ENCODE data around the gene HSPA1A. TPM values are rescaled to one million over a fixed set of nuclear protein-coding genes. Genes with fewer than 3 reads are reported as not detected.
"Not testable (repeated sequence)": the region's sequence is repeated elsewhere in the genome, so short reads cannot be mapped to it uniquely, and the experiment has no call there.

Gene HSPA1A
- total RNA-seq, 1 donor from 2014 or later = 213 TPM

DNA sequence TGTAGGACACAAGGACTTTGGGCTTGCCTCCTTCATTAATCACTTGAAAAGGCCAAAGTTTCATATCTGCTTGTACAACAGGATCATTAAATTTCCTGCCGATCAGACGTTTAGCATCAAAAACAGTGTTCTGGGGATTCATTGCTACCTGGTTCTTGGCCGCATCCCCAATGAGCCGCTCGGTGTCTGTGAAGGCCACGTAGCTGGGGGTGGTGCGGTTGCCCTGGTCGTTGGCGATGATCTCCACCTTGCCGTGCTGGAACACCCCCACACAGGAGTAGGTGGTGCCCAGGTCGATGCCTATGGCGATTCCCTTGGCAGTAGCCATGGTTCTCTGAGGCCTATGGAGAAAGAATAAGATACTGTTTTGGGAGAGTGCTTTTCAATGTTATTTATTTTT, 3.7 kb upstream of the HSPA1A start:
- DNase-seq = no peak

DNA sequence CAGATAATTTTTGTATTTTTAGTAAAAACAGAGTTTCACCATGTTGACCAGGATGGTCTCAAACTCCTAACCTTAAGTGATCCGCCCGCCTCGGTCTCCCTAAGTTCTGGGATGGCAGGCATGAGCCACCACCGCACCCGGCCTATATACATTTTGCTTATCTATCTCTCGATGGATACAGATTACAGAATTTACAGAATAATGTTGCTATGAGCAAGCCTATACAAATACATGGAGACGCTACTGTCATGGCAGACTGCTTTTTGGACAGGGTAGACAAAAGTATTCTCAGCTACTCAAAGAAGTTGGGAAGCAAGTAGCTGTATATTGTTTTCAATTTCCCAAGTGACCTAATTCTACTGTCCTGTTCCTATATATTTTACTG, 1.9 kb upstream of the HSPA1A start:
- DNase-seq = no peak

DNA sequence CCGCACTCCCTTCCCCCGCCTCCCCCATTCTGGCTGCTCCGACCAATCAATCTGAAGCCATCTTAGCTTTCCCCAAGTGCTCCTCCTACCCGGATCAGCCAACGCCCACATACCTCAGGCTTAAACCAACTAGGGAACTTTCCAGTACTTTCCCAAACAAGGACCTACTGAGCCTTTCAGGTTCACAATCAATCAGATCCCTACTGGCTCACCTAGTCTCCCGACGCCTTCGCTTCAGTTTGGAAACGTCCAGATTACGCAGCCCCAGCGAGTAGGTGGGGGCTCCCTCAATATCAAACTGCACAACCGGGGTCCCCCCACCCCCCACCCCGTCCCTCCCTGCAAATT, 692 bp upstream of the HSPA1A start:
- peak; percentile 99 for DNase-seq

DNA sequence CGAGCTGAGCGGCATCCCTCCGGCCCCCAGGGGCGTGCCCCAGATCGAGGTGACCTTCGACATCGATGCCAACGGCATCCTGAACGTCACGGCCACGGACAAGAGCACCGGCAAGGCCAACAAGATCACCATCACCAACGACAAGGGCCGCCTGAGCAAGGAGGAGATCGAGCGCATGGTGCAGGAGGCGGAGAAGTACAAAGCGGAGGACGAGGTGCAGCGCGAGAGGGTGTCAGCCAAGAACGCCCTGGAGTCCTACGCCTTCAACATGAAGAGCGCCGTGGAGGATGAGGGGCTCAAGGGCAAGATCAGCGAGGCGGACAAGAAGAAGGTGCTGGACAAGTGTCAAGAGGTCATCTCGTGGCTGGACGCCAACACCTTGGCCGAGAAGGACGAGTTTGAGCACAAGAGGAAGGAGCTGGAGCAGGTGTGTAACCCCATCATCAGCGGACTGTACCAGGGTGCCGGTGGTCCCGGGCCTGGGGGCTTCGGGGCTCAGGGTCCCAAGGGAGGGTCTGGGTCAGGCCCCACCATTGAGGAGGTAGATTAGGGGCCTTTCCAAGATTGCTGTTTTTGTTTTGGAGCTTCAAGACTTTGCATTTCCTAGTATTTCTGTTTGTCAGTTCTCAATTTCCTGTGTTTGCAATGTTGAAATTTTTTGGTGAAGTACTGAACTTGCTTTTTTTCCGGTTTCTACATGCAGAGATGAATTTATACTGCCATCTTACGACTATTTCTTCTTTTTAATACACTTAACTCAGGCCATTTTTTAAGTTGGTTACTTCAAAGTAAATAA, 2.0 kb downstream of the HSPA1A start:
- DNase-seq = not testable (repeated sequence)

DNA sequence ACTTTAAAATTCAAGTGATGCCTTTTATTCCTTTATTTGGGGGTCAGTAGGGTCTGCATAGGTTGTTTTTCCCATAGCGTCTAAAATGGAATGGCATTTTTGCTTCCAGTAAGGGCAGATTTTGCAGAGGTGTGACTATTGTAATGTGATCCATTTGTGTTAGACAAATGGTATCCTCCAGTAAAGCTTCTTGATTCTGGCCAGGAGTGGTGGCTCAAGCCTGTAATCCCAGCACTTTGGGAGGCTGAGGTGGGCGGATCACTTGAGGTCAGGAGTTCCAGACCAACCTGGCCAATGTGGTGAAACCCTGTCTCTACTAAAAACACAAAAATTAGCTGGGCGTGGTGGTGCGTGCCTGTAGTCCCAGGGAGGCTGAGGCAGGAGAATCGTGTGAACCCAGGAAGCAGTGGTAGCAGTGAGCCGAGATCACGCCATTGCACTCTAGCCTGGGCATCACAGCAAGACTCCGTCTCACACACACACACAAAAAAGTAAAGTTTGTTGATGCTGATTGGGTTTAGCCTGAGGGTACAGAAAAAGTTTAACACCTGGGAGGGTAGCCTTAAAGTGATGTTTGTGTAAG, 2.7 kb downstream of the HSPA1A start:
- not testable (repeated sequence) for DNase-seq

DNA sequence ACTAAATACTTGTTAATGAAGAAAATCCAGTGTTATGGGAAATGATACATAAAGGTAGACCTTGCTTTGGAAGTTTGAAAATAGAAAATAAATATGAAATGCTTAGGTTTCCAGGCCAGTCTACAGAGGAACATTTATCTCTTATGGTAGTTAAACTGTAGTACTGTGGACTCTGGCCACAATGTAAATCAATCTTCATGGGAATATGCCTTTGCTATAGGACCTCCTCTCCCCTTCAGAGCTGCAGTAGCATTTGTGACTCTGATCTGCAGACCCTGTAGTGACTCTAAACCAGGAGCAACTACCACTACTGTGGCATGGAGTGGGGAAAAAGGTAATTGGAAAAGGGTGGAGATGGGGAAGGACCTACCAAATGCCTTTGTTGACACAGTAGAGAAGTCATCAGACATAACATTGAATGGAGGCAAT, 4.5 kb downstream of the HSPA1A start:
- no peak for DNase-seq

DNA sequence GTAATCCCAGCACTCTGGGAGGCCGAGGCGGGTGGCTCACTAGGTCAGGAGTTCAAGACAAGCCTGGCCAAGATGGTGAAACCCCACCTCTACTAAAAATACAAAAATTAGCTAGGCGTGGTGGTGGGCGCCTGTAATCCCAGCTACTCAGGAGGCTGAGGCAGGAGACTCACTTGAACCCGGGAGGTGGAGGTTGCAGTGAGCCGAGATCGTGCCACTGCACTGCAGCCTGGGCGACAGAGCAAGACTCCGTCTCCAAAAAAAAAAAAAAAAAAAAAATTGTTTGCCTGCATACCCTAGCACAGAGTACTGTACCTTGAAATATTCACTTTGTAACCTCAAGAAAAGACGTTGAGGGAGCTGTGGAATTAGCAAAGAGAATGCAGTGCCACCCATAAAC, 5.1 kb downstream of the HSPA1A start:
- not testable (repeated sequence) for DNase-seq

DNA sequence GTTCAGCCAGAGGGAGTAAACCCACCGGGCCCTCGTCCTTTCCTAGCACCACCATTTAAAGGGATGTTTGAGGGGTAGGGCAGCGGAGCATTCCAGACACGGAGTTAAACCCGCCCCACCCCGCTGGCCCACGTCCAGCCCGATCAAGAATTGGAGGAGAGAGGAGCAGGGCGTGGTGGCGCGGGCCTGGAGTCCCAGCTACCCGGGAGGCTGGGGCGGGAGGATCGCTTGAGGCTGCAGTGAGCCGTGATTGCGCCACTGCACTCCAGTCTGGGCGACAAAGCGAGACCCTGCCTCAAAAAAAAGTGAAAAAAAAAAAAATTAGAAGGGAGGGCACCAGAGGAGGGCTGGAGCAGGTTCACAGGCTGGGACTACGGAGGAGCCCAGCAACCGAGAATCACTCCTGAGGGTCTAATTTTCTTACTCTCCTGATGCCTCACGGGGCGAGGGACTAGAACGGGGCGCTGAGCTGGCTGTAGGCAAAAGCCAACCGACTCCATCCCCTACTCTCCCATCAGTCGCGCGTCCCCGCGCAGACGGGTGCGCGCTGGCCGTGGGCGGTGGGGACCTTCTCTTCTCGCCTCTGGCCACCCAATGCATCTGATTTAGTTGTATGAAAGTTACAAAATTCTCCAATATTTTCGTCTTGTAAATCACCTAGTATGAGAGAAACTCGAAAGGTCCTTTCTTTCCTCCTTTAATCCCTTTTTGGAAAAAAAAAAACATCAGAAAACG, 6.1 kb downstream of the HSPA1A start:
- DNase-seq = no peak

DNA sequence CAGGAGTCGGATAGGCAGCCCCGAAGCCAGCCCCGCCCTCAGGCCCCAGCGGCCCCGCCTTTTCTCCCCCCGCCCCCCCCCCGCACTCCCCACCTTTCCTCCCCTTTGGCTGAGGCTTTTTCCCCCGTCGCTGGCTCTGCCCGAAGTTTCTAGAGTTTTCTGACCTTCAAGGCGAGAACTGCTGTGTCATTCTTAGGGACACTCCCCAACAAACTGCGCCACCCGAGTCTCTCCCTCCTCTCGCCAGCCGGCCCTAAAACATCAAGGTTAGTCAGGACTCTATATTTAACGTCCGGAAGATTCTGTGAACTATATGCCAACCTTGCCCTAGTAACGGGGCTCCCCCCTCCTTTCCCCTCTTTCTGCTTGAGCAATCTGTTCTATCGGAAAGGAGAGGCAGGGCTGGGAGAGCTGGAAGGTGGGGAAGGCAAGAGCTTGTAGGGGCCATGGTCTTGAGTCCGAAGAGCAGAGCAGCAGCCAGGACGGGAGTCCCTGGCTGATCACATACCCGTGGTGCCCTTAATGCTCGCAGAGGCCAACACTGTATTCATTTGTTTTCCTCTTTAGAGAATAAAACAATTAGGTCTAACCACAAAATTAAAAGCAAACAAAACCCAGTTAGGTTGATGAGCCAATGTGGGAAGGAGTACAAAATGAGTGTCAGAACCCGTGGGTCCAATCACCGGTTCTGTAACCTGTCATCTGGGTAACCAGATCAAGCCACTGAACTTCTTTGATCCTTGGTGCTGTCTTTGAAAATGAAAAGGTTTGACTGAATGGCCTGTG, 6.9 kb downstream of the HSPA1A start:
- no peak for DNase-seq

DNA sequence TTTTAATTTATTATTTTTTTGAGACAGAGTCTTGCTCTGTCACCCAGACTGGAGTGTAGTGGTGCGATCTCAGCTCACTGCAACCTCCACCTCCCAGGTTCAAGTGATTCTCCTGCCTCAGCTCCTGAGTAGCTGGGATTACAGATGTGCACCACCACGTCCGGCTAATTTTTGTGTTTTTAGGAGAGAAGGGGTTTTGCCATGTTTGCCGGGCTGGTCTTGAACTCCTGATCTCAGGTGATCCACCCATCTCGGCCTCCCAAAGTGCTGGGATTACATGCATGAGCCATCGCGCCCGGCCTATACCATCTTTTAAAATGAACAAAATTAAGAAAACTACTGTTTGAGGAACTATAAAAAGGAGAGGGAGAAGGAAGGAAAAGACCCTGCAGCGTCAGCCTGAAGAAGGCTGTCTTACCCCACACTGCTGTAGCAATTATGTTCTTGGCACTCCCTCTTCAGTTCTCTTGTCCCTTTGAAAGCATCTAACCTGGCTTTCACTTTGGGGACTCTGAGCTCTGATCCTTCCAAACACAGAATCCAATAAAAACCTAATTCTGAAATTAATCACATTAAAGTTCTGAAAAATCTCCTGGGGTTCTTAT, 8.4 kb downstream of the HSPA1A start:
- DNase-seq = not testable (repeated sequence)

DNA sequence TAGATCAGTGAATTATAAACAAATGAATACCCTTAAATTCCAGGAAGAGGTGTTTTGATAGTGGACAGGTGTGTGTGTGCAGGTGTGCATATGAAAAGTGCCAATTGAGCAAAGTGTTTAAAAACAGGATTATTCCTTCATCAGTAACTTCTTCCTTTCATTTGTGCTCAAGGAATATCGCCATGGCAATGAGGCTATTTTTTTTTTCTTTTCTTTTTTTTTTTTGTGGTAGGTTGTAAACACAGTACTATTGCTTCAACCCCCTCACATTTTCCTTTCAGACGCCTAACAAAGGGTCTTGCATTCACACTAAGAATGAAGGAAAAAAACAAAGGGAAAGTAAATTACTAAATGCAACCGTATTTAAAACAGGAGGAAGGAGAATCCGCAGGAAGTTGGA, 10.2 kb downstream of the HSPA1A start:
- DNase-seq = no peak

DNA sequence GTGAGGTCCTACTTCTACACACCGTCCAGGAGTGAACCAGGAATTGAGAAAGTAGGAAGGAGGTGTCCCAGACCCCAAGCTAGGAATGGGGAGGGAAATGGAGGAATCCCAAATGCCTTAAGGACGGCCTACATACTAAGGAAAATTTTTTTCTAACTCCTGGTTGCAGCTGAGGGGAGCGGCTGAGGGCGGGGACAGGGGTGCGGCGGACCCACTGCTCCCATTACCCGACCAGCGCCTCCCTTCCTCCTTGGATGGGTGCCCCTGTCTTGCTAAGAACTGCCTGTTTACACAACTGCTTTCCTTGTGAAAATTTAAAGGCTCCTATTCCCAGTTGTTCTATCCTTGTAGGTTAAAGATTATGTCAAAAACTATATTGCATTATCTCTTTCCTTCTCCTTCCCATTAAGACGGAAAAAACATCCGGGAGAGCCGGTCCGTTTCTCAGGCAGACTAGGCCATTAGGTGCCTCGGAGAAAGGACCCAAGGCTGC, 11.5 kb downstream of the HSPA1A start:
- no peak for DNase-seq

DNA sequence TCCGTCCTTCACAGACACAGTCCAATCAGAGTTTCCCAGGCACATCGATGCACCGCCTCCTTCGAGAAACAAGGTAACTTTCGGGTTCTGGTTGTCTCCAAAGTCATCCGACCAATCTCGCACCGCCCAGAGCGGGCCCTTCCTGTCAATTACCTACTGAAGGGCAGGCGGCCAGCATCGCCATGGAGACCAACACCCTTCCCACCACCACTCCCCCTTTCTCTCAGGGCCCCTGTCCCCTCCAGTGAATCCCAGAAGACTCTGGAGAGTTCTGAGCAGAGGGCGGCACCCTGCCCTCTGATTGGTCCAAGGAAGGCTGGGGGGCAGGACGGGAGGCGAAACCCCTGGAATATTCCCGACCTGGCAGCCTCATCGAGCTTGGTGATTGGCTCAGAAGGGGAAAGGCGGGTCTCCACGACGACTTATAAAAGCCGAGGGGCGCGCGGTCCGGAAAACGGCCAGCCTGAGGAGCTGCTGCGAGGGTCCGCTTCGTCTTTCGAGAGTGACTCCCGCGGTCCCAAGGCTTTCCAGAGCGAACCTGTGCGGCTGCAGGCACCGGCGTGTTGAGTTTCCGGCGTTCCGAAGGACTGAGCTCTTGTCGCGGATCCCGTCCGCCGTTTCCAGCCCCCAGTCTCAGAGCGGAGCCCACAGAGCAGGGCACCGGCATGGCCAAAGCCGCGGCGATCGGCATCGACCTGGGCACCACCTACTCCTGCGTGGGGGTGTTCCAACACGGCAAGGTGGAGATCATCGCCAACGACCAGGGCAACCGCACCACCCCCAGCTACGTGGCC, 12.1 kb downstream of the HSPA1A start, which contains the start of gene HSPA1B:
Gene HSPA1B (plus strand): TSS at position 453 of the 794 bp plus-strand sequence. CDS start 213 bp downstream, at position 666.
- DNase-seq = peak; percentile 100

DNA sequence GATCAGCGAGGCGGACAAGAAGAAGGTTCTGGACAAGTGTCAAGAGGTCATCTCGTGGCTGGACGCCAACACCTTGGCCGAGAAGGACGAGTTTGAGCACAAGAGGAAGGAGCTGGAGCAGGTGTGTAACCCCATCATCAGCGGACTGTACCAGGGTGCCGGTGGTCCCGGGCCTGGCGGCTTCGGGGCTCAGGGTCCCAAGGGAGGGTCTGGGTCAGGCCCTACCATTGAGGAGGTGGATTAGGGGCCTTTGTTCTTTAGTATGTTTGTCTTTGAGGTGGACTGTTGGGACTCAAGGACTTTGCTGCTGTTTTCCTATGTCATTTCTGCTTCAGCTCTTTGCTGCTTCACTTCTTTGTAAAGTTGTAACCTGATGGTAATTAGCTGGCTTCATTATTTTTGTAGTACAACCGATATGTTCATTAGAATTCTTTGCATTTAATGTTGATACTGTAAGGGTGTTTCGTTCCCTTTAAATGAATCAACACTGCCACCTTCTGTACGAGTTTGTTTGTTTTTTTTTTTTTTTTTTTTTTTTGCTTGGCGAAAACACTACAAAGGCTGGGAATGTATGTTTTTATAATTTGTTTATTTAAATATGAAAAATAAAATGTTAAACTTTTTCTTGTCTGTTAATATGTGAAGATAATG, 14.4 kb downstream of the HSPA1A start:
- peak; percentile 55 for DNase-seq

DNA sequence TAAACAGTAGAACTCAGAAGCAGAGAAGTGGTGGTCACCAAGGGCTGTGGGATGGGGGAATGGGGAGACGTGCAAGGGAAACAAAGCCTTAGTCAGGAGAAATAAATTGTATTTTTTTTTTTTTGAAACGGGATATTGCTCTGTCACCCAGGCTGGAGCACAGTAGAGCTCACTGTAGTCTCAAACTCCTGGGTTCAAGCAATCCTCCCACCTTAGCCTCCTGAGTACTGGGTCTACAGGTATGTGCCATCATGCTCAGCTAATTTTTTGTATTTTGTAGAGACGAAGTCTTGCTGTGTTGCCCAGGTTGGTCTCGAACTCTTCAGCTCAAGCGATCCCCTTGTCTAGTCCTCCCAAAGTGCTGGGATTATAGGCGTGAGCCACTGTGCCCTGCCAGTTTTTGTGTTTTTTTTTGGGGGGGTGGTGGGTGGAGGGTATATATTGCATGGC, 15.6 kb downstream of the HSPA1A start:
- DNase-seq = no peak

DNA sequence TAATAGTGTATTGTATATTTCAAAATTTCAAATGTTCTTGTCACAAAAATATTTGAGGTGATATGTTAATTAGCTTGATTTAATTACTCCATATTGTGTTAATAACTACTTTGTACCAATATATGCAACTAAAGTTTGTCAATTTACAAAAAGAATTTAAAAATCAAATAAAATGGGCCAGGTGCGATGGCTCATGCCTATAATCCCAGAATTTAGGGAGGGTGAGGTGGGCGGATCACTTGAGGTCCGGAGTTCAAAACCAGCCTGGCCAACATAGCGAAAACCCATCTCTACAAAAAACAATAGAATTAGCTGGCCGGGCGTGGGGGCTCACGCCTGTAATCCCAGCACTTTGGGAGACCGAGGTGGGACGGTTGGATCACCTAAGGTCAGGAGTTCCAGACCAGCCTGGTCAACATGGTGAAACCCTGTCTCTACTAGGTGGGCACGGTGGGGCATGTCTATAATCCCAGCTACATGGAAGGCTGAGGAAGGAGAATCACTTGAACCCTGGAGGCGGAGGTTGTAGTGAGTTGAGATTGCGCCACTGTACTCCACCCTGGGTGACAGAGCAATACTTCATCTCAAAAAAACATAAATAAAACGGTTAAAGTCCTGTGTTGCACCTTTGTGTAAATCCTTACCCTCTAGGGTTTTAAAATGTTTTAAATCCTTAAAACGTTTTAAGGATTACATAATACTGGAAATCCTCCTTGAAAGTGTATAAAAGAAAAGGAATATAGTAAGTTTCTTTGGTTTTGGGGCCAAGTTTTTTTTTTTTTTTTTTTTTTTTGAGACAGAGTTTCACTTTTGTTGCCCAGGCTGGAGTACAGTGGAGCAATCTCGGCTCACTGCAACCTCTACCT, 16.2 kb downstream of the HSPA1A start:
- DNase-seq = no peak

DNA sequence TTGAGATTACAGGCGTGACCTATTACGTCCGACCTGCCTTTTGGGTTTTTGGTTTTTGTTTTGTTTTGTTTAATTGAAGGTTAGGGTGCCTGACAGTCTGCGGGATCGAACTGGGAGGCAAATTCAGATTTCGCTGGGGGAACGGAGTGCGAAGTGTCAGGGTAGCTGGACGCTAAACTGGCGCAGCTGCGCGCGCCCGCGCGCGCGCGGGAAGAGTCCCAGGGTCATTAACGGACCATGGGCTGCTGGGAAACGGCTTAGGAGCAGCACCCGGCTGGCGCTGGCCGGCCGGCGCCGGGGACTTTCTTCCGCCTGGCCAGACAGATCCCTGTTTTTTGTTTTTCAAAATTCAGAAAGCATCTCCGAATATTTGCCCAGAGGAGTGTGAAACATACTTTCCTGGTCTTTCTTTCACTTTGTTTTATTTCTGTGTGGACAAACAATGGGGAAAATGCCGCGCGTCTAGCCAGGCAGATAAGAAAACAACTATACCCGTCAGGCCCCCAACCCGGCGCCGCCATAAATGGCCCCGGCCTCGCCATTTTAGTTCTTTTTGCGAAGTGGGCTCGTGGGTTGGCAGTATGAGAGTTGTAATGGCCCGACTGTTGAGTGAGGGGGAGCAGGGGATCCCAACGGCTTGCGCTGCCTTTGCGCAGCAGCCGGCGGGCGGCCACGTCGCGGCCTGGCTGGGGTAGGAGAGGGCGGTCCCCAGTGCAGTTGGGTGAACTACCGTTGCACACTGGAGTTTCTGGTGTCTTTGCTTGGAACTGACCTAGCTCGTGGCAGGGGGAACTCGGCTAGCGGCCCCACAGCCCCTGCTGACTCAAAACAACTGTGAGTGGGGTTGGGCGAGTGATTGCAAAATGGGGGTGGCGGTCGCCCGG, 19.3 kb downstream of the HSPA1A start:
- DNase-seq = peak; percentile 89

DNA sequence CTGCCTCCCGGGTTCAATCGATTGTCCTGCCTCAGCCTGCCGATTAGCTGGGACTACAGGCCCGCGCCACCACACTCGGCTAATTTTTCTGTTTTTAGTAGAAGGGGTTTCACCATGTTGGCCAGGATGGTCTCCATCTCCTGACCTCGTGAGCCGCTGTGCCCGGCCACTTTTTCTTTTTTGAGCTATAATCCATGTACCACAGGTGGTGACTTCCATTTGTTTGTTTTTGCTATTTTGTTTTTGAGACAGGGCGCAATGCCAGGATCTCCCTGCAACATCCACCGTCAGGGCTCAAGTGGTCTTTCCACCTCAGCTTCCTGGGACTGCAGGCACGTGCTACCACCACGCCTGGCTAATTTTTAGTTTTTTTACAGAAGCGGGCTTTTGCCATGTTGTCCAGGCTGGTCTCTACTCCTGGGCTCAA, 20.7 kb downstream of the HSPA1A start:
- DNase-seq = no peak

Data from skin of body (tissue), 2 donors.